Thoracic aorta (tissue), 2 donors: ENCODE data around the gene GSTA1. TPM values are rescaled to one million over a fixed set of nuclear protein-coding genes. Genes with fewer than 3 reads are reported as not detected.
A peak's percentile ranks its signal among the peaks of the same experiment; 100 is the strongest.
"Not testable (repeated sequence)": the region's sequence is repeated elsewhere in the genome, so short reads cannot be mapped to it uniquely, and the experiment has no call there.

ENCODE experiments used
- ATAC-seq: fragments of 150-250 bp; one replicate; pipeline ENCODE4 v1.8.0; 2017; ENCODE audit warnings: low read depth; ENCODE audit not compliant: insufficient number of reproducible peaks, low FRiP score
- DNase-seq: peaks from one replicate; pipeline ENCODE4 v3.0.0-alpha.2; 2020; ENCODE audit warnings: low spot score
- H3K27ac ChIP-seq, 2 donors: fragments of 200-600 bp; sonication (generic); 1 replicate in 1 of 2; 2 replicates in 1 of 2; pipeline ENCODE4 v1.5.1; 2016; ENCODE audit warnings: mild to moderate bottlenecking in 2 of 2, moderate library complexity in 2 of 2
- H3K27me3 ChIP-seq: fragments of 200-600 bp; sonication (generic); replicated peaks from 2 replicates; pipeline ENCODE4 v1.6.0; 2016; ENCODE audit warnings: mild to moderate bottlenecking; ENCODE audit not compliant: insufficient read depth
- H3K36me3 ChIP-seq: fragments of 200-600 bp; sonication (generic); one replicate; pipeline ENCODE4 v1.5.1; 2016
- H3K4me1 ChIP-seq, 2 donors: fragments of 200-600 bp; sonication (generic); 1 replicate in 1 of 2; 2 replicates in 1 of 2; pipeline versions ENCODE4 v1.5.1 to v1.6.0; 2016; ENCODE audit warnings: low read depth in 2 of 2, mild to moderate bottlenecking in 1 of 2; ENCODE audit not compliant: control insufficient read depth in 1 of 2
- H3K4me3 ChIP-seq: fragments of 200-600 bp; sonication (generic); 2 replicates; pipeline ENCODE4 v1.5.1; 2016; ENCODE audit warnings: mild to moderate bottlenecking
- H3K9me3 ChIP-seq: fragments of 200-600 bp; sonication (generic); 2 replicates; pipeline ENCODE4 v1.5.1; 2016
- CTCF ChIP-seq: fragments of 200-600 bp; sonication (generic); IDR thresholded peaks from one replicate; pipeline ENCODE4 v1.5.1; 2019; ENCODE audit warnings: antibody characterized with exemption
- total RNA-seq, 2 donors: library from RNA; depleted of rRNA; stranded (reverse); fragments of >200 nt; gene quantifications; one replicate each; pipeline versions ENCODE4 v1.1.0 to v1.2.3, GENCODE V29; 2016

Gene GSTA1
- total RNA-seq, 2 donors from 2014 or later, result not detected

- no peaks in the 10 kb centered on the region for H3K36me3 ChIP-seq
- no peak for TF ChIP-seq CTCF
- ATAC-seq, result no peak
These were observed 22.9 kb upstream of the GSTA1 start for GRCh38 chr6:52826513-52826912.

GRCh38 chr6:52825900-52826459 lies 22.4 kb upstream of the GSTA1 start:
- DNase-seq, H3K4me1 ChIP-seq, H3K9me3 ChIP-seq, H3K36me3 ChIP-seq, H3K27ac ChIP-seq, H3K4me3 ChIP-seq, H3K27me3 ChIP-seq, ATAC-seq: not testable (repeated sequence)

More at GRCh38 chr6:52826513-52826912, 22.9 kb upstream of the GSTA1 start:
- H3K27me3 ChIP-seq, result no peaks in the 10 kb centered on the region
- no peak overlapping the region for H3K4me3 ChIP-seq
- no peaks in the 10 kb centered on the region for H3K9me3 ChIP-seq
- H3K4me1 ChIP-seq, result no peaks in the 10 kb centered on the region
- no peak for DNase-seq
- H3K27ac ChIP-seq, result no peak overlapping the region

DNA sequence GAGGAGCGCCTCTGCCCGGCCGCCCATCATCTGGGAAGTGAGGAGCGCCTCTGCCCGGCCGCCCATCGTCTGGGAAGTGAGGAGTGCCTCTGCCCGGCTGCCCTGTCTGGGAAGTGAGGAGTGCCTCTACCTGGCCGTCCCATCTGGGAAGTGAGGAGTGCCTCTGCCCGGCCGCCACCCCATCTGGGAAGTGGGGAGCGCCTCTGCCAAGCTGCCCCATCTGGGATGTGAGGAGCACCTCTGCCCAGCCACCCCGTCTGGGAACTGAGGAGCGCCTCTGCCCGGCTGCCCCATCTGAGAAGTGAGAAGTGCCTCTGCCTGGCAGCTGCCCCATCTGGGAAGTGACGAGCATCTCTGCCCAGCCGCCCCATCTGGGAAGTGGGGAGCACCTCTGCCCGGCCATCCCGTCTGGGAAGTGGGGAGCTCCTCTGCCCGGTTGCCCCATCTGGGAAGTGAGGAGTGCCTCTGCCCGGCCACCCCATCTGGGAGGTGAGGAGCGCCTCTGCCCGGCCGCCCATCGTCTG lies 21.7 kb upstream of the GSTA1 start:
- H3K4me1 ChIP-seq, H3K9me3 ChIP-seq, H3K4me3 ChIP-seq, ATAC-seq, H3K27ac ChIP-seq, DNase-seq, H3K27me3 ChIP-seq, H3K36me3 ChIP-seq: not testable (repeated sequence)

DNA sequence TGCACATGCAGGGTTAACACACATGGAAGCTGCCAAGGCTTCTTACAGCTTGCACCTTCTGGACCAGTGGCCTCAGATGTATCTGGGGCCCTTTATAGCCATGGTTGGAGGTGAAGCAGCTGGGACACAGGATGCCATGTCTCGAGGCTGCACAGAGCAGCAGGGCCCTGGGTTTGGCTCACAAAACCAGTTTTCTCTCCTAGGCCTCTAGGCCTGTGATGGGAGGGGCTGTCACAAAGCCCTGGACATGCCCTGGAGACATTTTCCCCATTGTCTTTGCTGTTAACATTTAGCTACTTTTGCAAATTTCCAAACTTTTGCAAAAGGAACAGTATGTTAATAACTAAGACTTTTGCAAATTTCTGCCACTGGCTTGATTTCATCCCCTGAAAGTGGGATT lies 18.2 kb upstream of the GSTA1 start:
- ATAC-seq, result no peak
- Histone ChIP-seq H3K27ac (no peak overlapping the region), H3K4me1 (peaks cover 3 to 11% of the 10 kb centered on the region in 2 donors), H3K9me3 (no peaks in the 10 kb centered on the region), H3K4me3 (no peak overlapping the region), H3K36me3 (no peaks in the 10 kb centered on the region), H3K27me3 (no peaks in the 10 kb centered on the region)
- no peak for TF ChIP-seq CTCF
- no peak for DNase-seq

GRCh38 chr6:52820198-52820597 lies 16.6 kb upstream of the GSTA1 start:
- no peak overlapping the region for H3K4me3 ChIP-seq
- H3K4me1 ChIP-seq, result peaks cover 3 to 11% of the 10 kb centered on the region in 2 donors
- ATAC-seq (no peak), DNase-seq (no peak)
- no peaks in the 10 kb centered on the region for H3K36me3 ChIP-seq
- no peak overlapping the region for H3K27ac ChIP-seq
- TF ChIP-seq CTCF, result no peak
- no peaks in the 10 kb centered on the region for H3K27me3 ChIP-seq
- no peaks in the 10 kb centered on the region for H3K9me3 ChIP-seq

- Histone ChIP-seq H3K36me3 (no peaks in the 10 kb centered on the region), H3K4me1 (peaks cover under 1 to 9% of the 10 kb centered on the region in 2 donors), H3K27ac (no peak overlapping the region), H3K27me3 (no peaks in the 10 kb centered on the region), H3K9me3 (no peaks in the 10 kb centered on the region), H3K4me3 (no peak overlapping the region)
- DNase-seq (no peak), ATAC-seq (peak; percentile 67)
- peak; percentile 49 for TF ChIP-seq CTCF
These were observed 11.8 kb upstream of the GSTA1 start for GRCh38 chr6:52815167-52816092.

DNA sequence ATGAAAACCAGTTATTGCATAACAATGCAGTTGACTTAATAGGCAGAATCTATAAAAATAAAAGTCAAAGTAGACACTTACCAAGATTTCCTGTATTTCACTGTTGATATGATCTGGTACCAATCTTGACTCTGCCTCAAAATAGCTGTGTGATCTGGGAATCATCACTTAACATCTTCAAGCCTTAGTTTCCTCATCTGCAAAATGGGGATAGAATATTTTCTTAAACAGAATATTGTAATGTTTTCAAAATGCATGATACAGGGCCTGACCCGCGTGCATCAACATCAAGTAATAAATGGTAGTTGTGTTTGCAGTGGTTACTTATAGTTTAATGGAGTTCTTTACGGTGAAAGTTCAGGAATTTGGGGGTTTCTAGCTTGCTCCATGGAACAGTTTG lies 10.9 kb upstream of the GSTA1 start:
- not testable (repeated sequence) for H3K27ac ChIP-seq, H3K9me3 ChIP-seq, H3K36me3 ChIP-seq, H3K4me1 ChIP-seq, ATAC-seq, H3K4me3 ChIP-seq, H3K27me3 ChIP-seq, DNase-seq

DNA sequence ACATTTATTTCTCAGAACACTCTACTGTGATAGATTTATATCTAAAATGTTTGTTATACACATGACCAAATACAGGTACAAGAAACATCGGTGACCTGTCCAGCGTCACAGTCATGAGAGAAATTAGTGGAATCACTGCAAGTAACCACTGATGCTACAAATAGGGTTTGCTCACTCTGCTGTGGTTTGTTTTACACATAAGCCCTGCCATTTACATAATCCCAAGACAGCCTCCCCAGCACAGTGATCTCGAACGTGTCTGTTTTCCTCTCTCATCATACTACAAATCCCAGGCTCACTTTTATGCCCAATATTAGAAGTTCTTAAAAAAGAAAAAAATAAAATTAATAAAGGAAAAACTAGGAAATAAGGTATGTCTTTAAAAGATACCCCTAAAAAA lies 6.2 kb upstream of the GSTA1 start:
- ATAC-seq, H3K36me3 ChIP-seq, H3K27me3 ChIP-seq, DNase-seq, H3K4me1 ChIP-seq, H3K9me3 ChIP-seq, H3K27ac ChIP-seq, H3K4me3 ChIP-seq: not testable (repeated sequence)
